Heart right ventricle (tissue), 16 donors: Measurements from ENCODE around the gene FBXL22. TPM values are rescaled to one million over a fixed set of nuclear protein-coding genes. Genes with fewer than 3 reads are reported as not detected.

Experiments used
- ATAC-seq, 8 donors: fragments of 200-7000 bp; cut with Tn5 transposase; one replicate each; pipeline ENCODE4 v1.9.1; 2020; ENCODE audit warnings: mild to moderate bottlenecking in 8 of 8, moderate library complexity in 8 of 8, moderate number of reproducible peaks in 1 of 8
- DNase-seq, 2 donors: peaks; one replicate each; pipeline ENCODE4 v3.0.0-alpha.2; 2020
- H3K27ac ChIP-seq, 10 donors: fragments of 200-600 bp; sonication (generic) in 2 of 10; one replicate each; pipeline versions ENCODE4 v1.5.0 to v1.8.0; 2020 to 2022; ENCODE audit warnings: mild to moderate bottlenecking in 3 of 10
- H3K27me3 ChIP-seq, 7 donors: fragments of 200-600 bp; one replicate each; pipeline ENCODE4 v1.8.0; 2021 to 2022; ENCODE audit warnings: mild to moderate bottlenecking in 2 of 7
- H3K36me3 ChIP-seq, 9 donors: fragments of 200-600 bp; sonication (generic) in 1 of 9; one replicate each; pipeline versions ENCODE4 v1.5.0 to v1.8.0; 2020 to 2022; ENCODE audit warnings: mild to moderate bottlenecking in 2 of 9
- H3K4me1 ChIP-seq, 9 donors: fragments of 200-600 bp; sonication (generic) in 1 of 9; one replicate each; pipeline versions ENCODE4 v1.5.0 to v1.8.0; 2020 to 2022; ENCODE audit warnings: mild to moderate bottlenecking in 4 of 9
- H3K4me3 ChIP-seq, 10 donors: fragments of 200-600 bp; sonication (generic) in 2 of 10; one replicate each; pipeline versions ENCODE4 v1.5.0 to v1.8.0; 2020 to 2022; ENCODE audit warnings: mild to moderate bottlenecking in 7 of 10, moderate library complexity in 2 of 10
- H3K9me3 ChIP-seq, 11 donors: fragments of 200-600 bp in 10 of 11; sonication (generic) in 2 of 11; one replicate each; pipeline versions ENCODE4 v1.5.0 to v1.8.0; 2013 to 2022; ENCODE audit warnings: mild to moderate bottlenecking in 2 of 11, control low read depth in 1 of 11, moderate library complexity in 1 of 11
- WGBS, 2 donors: extraction: QIAGEN DNeasy Blood & Tissue Kit; methylation state at CpG; one replicate each; pipeline ENCODE4 v1.1.7; 2013; ENCODE audit warnings: inconsistent platforms in 1 of 2; 5-methylcytosine and 5-hydroxymethylcytosine counted together
- intact Hi-C, 10 donors: fragments of 100-400 bp; cut with DNase I; formaldehyde crosslinking; loops; one replicate each; pipeline versions ENCODE4 v1.11.1 to v1.14.2; 2022
- polyA plus RNA-seq, 2 donors: library from polyadenylated mRNA; stranded (reverse); fragments of 200-250 nt; gene quantifications; one replicate each; pipeline ENCODE4 v1.2.3, GENCODE V29; 2013
- total RNA-seq, 10 donors: library from RNA; stranded (reverse); fragmentation: NEBNext Ultra II Directional in 3 of 10; extraction: Animal tissue kit (Norgen Biotek cat#: 25700) in 3 of 10; gene quantifications; one replicate each; pipeline versions ENCODE4 v1.2.1 to v1.2.4, GENCODE V29; 2021 to 2023
- TF ChIP-seq, protein P1 (sequence below), 9 donors: fragments of 200-600 bp; sonication (generic) in 2 of 9; IDR thresholded peaks; one replicate each; pipeline versions ENCODE4 v1.5.0 to v1.8.0; 2021 to 2022; ENCODE audit warnings: antibody characterized with exemption in 9 of 9, mild to moderate bottlenecking in 5 of 9, moderate library complexity in 1 of 9
- donor health status: Arrhythmogenic right ventricular cardiomyopathy.
- donor health status: ischemic (EF 13 %, LVEDD 7.1; RV severe dilation, severe dysfunction).
- donor health status: healthy with polysubstance abuse.
- donor health status: DM: no; HTN: yes; CAD: no.
- donor health status: DM: no; HTN: no; CAD: no.
- donor health status: ischemic (EF 25% LVEDD 6.9; RV normal size, moderate dysfunction).
- donor health status: ischemic (EF 25% LVEDD 5.7; RV mildly dilated, moderate dysfunction).
- donor health status: healthy.
- donor health status: DM: yes; HTN: yes; CAD: no.
- donor health status: Ischemic cardiomyopathy.
- donor health status: ischemic (EF 35%, LVEDD 5.7; RV mildly dilated, moderate dysfunction).
- donor health status: nonischemic (EF 11% LVEDD 7.7; RV severe dilation, severe dysfunction).
- donor health status: DM: yes; HTN: yes; CAD: no.
- donor health status: PGD.
- donor health status: ischemic (EF 29% LVEDD 5.4; RV normal size, mild dysfunction).
- donor health status: nonischemic (EF 23%, LVEDD 6.1; RV moderate dilation, normal function).

Gene FBXL22
- total and polyA plus RNA-seq, 12 donors = 2.5 to 38.3 (median 23.5) TPM

- TF ChIP-seq, protein P1, sequence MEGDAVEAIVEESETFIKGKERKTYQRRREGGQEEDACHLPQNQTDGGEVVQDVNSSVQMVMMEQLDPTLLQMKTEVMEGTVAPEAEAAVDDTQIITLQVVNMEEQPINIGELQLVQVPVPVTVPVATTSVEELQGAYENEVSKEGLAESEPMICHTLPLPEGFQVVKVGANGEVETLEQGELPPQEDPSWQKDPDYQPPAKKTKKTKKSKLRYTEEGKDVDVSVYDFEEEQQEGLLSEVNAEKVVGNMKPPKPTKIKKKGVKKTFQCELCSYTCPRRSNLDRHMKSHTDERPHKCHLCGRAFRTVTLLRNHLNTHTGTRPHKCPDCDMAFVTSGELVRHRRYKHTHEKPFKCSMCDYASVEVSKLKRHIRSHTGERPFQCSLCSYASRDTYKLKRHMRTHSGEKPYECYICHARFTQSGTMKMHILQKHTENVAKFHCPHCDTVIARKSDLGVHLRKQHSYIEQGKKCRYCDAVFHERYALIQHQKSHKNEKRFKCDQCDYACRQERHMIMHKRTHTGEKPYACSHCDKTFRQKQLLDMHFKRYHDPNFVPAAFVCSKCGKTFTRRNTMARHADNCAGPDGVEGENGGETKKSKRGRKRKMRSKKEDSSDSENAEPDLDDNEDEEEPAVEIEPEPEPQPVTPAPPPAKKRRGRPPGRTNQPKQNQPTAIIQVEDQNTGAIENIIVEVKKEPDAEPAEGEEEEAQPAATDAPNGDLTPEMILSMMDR (IDR thresholded peaks at IDR 0.05) = no peak
- Histone ChIP-seq H3K4me1 (peaks cover 0 to 4% (median 0%) of the 10 kb centered on the region in 9 donors), H3K36me3 (peaks cover 0 to 100% (median 77%) of the 10 kb centered on the region in 9 donors), H3K9me3 (no peaks in the 10 kb centered on the region), H3K27me3 (no peaks in the 10 kb centered on the region), H3K4me3 (no peak overlapping the region), H3K27ac (no peak overlapping the region)
- intact Hi-C loops = loop anchor here in 1 of 10 donors (10.0 kb wide), 1 partner anchor 765 kb away; no protein-coding TSS in a partner anchor
- ATAC-seq = no peak
- DNase-seq = no peak
- WGBS, 2 donors = 96 to 98% methylated on average over 3 of the region's 3 CpGs
These were observed 43.0 kb downstream of the FBXL22 start for GRCh38 chr15:63640146-63640545.

Other genes with a start within 250 kb of the FBXL22 start
- 1 to 10 TPM in 1 of 10 donors, under 1 TPM in 8, not detected in 1; 0.11 to 1.3 (median 0.15) TPM for gene CA12, start 215.5 kb upstream of the FBXL22 start, total RNA-seq
- under 1 TPM; 0.07 to 0.67 TPM for gene CA12, start 215.5 kb upstream of the FBXL22 start, polyA plus RNA-seq
- gene USP3, start 92.8 kb upstream of the FBXL22 start, total RNA-seq = 10 to 100 TPM; 11.4 to 23.7 (median 17.6) TPM
- gene USP3, start 92.8 kb upstream of the FBXL22 start, polyA plus RNA-seq = 10 to 100 TPM in 1 of 2 donors, 1 to 10 TPM in 1; 8.4 to 15.4 TPM
- 100 to 1,000 TPM in 4 of 10 donors, 10 to 100 TPM in 6; 58.5 to 118 (median 97.5) TPM for gene HERC1, start 236.6 kb downstream of the FBXL22 start, total RNA-seq
- 10 to 100 TPM; 27.7 to 33.8 TPM for gene HERC1, start 236.6 kb downstream of the FBXL22 start, polyA plus RNA-seq